Dendritic cell treated with granulocyte-macrophage colony-stimulating factor and Interleukin-4, amounts not matched to agents 40 ng/mL and 50 ng/mL, for 4 days (primary cell): ENCODE results near the gene SHB.
"Not testable (repeated sequence)": the region's sequence is repeated elsewhere in the genome, so short reads cannot be mapped to it uniquely, and the experiment has no call there.

Source experiments
- H3K27ac Mint-ChIP-seq: one replicate; pipeline ENCODE4 v1.8.0; 2022; ENCODE audit warnings: mild to moderate bottlenecking, mixed read lengths
- H3K27me3 Mint-ChIP-seq: one replicate; pipeline ENCODE4 v1.8.0; 2022; ENCODE audit warnings: mild to moderate bottlenecking, mixed read lengths
- H3K36me3 Mint-ChIP-seq: one replicate; pipeline ENCODE4 v1.8.0; 2022; ENCODE audit warnings: low read depth, mixed read lengths
- H3K4me1 Mint-ChIP-seq: one replicate; pipeline ENCODE4 v1.8.0; 2022; ENCODE audit warnings: low read depth, mixed read lengths
- H3K4me3 Mint-ChIP-seq: one replicate; pipeline ENCODE4 v1.8.0; 2022; ENCODE audit warnings: mild to moderate bottlenecking, moderate library complexity, mixed read lengths
- H3K9me3 Mint-ChIP-seq: one replicate; pipeline ENCODE4 v1.8.0; 2022; ENCODE audit warnings: mixed read lengths
- intact Hi-C: fragments of 100-400 bp; cut with micrococcal nuclease; formaldehyde crosslinking; loops from one replicate; pipeline ENCODE4 v1.15.0; 2022

The SHB gene

GRCh38 chr9:37974506-37975173 is 94.4 kb downstream of the SHB start:
- Mint-ChIP-seq H3K27me3 (no peaks in the 10 kb centered on the region), H3K36me3 (peaks cover 55% of the 10 kb centered on the region), H3K27ac (no peak overlapping the region), H3K4me3 (no peak overlapping the region), H3K4me1 (peaks cover 27% of the 10 kb centered on the region), H3K9me3 (no peaks in the 10 kb centered on the region)
- intact Hi-C loops = no loop called here

- Mint-ChIP-seq H3K27me3 (no peaks in the 10 kb centered on the region), H3K36me3 (peaks cover 48% of the 10 kb centered on the region), H3K9me3 (no peaks in the 10 kb centered on the region), H3K4me1 (peaks cover 45% of the 10 kb centered on the region), H3K27ac (no peak overlapping the region), H3K4me3 (no peak overlapping the region)
- intact Hi-C loops = no loop called here
These were observed 96.6 kb downstream of the SHB start for GRCh38 chr9:37972351-37972848.

DNA sequence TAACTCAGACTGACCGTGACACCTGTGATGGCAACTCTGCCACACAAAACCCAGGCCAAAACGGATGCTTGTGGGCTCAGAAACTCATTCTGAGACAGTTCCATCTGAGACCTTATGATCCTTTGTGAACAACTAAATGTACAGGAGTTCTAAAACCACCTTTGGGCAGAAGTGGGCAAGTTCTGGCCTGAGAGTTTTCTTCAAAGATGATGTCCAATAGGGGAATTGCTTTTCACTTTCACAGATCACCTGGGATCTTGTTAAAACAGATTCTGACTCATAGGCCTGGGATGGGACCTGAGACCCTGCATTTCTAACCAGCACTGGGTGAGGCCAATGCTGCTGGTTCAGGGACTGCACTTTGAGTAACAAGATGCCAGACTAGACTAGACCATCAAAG is 97.3 kb downstream of the SHB start:
- Mint-ChIP-seq H3K4me3 (no peak overlapping the region), H3K9me3 (no peaks in the 10 kb centered on the region), H3K27ac (no peak overlapping the region), H3K36me3 (peaks cover 48% of the 10 kb centered on the region), H3K4me1 (peaks cover 47% of the 10 kb centered on the region), H3K27me3 (no peaks in the 10 kb centered on the region)
- intact Hi-C loops = no loop called here

- Mint-ChIP-seq H3K36me3 (peaks cover 48% of the 10 kb centered on the region), H3K27ac (peak overlapping the region; percentile 26), H3K27me3 (no peaks in the 10 kb centered on the region), H3K4me1 (peaks cover 51% of the 10 kb centered on the region), H3K4me3 (no peak overlapping the region), H3K9me3 (no peaks in the 10 kb centered on the region)
- intact Hi-C loops = no loop called here
These were observed 97.9 kb downstream of the SHB start for GRCh38 chr9:37971108-37971459.

- no peaks in the 10 kb centered on the region for H3K27me3 Mint-ChIP-seq
- no peaks in the 10 kb centered on the region for H3K9me3 Mint-ChIP-seq
- no peak overlapping the region for H3K4me3 Mint-ChIP-seq
- H3K4me1 Mint-ChIP-seq = peaks cover 51% of the 10 kb centered on the region
- peaks cover 44% of the 10 kb centered on the region for H3K36me3 Mint-ChIP-seq
- intact Hi-C loops = no loop called here
- peak overlapping the region; percentile 26 for H3K27ac Mint-ChIP-seq
These were observed 98.5 kb downstream of the SHB start for GRCh38 chr9:37970301-37971107.

GRCh38 chr9:37969558-37970300 is 99.3 kb downstream of the SHB start:
- Mint-ChIP-seq H3K4me1 (peaks cover 56% of the 10 kb centered on the region), H3K27ac (peak overlapping the region; percentile 26), H3K36me3 (peaks cover 39% of the 10 kb centered on the region), H3K4me3 (no peak overlapping the region), H3K9me3 (no peaks in the 10 kb centered on the region), H3K27me3 (no peaks in the 10 kb centered on the region)
- intact Hi-C loops = no loop called here

- H3K4me1 Mint-ChIP-seq = peaks cover 62% of the 10 kb centered on the region
- no peaks in the 10 kb centered on the region for H3K9me3 Mint-ChIP-seq
- intact Hi-C loops = no loop called here
- peak overlapping the region; percentile 26 for H3K27ac Mint-ChIP-seq
- no peaks in the 10 kb centered on the region for H3K27me3 Mint-ChIP-seq
- no peak overlapping the region for H3K4me3 Mint-ChIP-seq
- H3K36me3 Mint-ChIP-seq = peaks cover 33% of the 10 kb centered on the region
These were observed 99.9 kb downstream of the SHB start for GRCh38 chr9:37969130-37969529.

GRCh38 chr9:37968228-37968701 is 100.8 kb downstream of the SHB start:
- no peak overlapping the region for H3K4me3 Mint-ChIP-seq
- H3K36me3 Mint-ChIP-seq = peaks cover 30% of the 10 kb centered on the region
- H3K27me3 Mint-ChIP-seq = no peaks in the 10 kb centered on the region
- no peak overlapping the region for H3K27ac Mint-ChIP-seq
- H3K4me1 Mint-ChIP-seq = peaks cover 71% of the 10 kb centered on the region
- intact Hi-C loops = no loop called here
- no peaks in the 10 kb centered on the region for H3K9me3 Mint-ChIP-seq

DNA sequence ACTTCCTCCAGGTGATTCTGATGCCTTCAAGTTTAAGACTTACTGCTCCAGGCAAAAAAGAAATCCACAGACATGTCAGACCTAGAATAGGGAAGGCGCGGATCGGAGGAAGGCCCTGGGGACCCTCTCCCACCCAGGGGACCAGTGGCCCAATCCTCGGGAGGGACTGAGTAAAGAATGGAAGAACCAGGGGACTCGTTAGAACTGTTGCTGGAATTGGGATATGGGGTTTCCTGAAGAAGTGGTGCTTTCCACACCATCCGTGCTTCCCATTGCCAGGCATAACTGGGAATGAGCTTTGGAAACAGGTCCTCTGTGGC is 101.3 kb downstream of the SHB start:
- H3K27me3 Mint-ChIP-seq = no peaks in the 10 kb centered on the region
- H3K27ac Mint-ChIP-seq = peak overlapping the region; percentile 52
- peaks cover 24% of the 10 kb centered on the region for H3K36me3 Mint-ChIP-seq
- intact Hi-C loops = no loop called here
- no peaks in the 10 kb centered on the region for H3K9me3 Mint-ChIP-seq
- H3K4me1 Mint-ChIP-seq = peaks cover 76% of the 10 kb centered on the region
- H3K4me3 Mint-ChIP-seq = no peak overlapping the region

DNA sequence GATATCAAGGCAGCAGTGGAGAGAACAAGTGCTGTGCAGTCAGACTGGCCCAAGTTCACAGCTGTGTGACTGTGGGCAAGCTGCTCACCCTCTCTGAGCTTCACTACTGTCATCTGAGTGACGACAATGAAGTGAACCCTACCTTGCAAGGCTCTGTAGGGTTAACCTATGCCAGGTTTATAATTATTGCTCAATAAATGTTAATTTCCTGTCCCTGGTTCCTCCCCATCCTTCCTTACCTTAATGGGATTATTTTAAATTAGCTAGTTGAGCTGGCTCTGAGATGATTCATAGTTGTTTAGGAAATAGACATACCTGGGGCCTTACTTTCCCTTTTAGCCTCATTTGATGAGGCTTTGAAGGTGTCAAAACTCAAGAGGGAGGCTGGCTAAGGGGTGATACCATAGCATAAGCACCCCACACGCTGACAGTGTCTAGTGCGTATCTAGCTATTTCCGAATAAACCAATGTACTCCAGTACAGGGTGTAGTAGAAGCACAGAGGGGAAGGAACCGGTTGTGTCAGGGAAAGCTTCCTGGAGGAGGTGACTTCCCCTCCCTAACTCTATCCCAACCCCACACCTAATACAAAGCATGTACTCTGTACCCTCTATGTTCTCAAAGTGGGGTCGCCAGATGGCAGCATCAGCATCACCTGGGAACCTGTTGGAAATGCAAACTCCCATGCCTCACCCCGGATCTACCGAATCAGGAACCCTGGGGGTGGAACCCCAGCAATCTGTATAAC is 101.8 kb downstream of the SHB start:
- Mint-ChIP-seq H3K4me1 (peaks cover 81% of the 10 kb centered on the region), H3K27me3 (no peaks in the 10 kb centered on the region)
- intact Hi-C loops = no loop called here

DNA sequence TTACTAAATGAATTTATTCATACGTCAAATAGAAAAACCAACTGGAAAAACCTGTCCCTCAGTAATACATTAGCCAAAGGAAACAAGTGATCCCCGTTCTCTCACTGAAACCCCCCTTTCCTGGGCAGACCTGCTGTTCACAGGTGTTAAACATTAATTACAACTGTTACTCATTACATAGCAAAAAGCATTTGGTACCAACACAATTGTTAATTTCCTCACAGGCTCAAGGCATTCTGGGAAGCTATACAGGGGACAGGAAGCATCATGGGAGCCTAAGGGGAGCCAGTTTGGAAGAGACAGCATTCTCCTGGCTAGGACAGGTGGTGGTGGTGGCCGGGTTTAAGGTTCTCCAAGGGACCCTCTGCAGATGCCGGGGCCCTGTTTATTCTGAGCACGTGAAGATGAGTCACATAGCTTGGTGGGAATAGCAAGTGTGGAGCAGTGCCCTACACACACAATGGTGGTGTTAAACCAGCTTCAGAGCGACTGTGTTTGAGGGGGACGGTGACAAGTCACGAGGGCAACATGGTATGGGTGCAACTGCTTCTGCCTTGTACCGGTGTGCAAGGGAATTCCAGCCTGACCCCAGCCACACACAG is 102.5 kb downstream of the SHB start:
- Mint-ChIP-seq H3K9me3 (no peaks in the 10 kb centered on the region), H3K4me1 (peaks cover 87% of the 10 kb centered on the region), H3K27me3 (no peaks in the 10 kb centered on the region), H3K36me3 (peaks cover 15% of the 10 kb centered on the region), H3K4me3 (no peak overlapping the region), H3K27ac (no peak overlapping the region)
- intact Hi-C loops = no loop called here

More for the DNA sequence above, 101.8 kb downstream of the SHB start:
- Mint-ChIP-seq H3K27ac (peak overlapping the region; percentile 52), H3K9me3 (no peaks in the 10 kb centered on the region), H3K4me3 (no peak overlapping the region), H3K36me3 (peaks cover 19% of the 10 kb centered on the region)

DNA sequence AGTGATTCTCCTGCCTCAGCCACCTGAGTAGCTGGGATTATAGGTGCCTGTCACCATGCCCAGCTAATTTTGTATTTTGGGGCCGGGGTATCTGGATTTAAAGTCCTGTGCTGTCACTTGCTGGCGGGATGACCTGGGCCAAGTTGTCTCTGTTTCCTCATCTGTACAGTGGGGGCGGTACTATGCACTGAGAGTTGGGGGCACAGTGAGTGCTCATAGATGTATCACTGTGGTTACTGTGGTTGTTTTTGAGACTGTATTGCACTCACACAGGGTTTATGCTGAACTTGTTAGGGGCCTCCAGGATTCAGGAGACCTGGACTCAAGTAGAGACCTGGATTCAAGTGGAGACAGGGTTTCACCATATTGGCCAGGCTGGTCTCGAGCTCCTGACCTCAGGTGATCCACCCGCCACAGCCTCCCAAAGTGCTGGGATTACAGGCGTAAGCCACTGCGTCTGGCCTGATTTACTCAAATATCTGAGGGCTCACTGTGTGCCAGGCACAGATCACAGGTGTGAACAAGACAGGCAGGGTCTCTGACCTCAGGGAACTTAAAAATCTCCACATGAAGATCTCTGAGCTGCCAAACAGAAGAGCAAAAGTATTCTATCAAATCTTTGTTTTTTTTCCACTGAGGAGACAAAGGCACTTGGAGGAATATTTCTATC is 103.2 kb downstream of the SHB start:
- H3K36me3 Mint-ChIP-seq, intact Hi-C loops, H3K27ac Mint-ChIP-seq, H3K4me3 Mint-ChIP-seq, H3K9me3 Mint-ChIP-seq, H3K27me3 Mint-ChIP-seq: not testable (repeated sequence)
- peaks cover 87% of the 10 kb centered on the region for H3K4me1 Mint-ChIP-seq

GRCh38 chr9:37965116-37965515 is 103.9 kb downstream of the SHB start:
- intact Hi-C loops = no loop called here
- H3K4me3 Mint-ChIP-seq = no peak overlapping the region
- peak overlapping the region; percentile 43 for H3K27ac Mint-ChIP-seq
- H3K4me1 Mint-ChIP-seq = peaks cover 87% of the 10 kb centered on the region
- peaks cover 6% of the 10 kb centered on the region for H3K36me3 Mint-ChIP-seq
- H3K27me3 Mint-ChIP-seq = no peaks in the 10 kb centered on the region
- no peaks in the 10 kb centered on the region for H3K9me3 Mint-ChIP-seq
